HepG2 (cell line): ENCODE results near the gene RPS2. TPM values are rescaled to one million over a fixed set of nuclear protein-coding genes. Genes with fewer than 3 reads are reported as not detected.
A peak's percentile ranks its signal among the peaks of the same experiment; 100 is the strongest.

Experiments
- AHDC1 ChIP-seq: sonication (generic); formaldehyde crosslinking; IDR thresholded peaks from 2 replicates; pipeline ENCODE4 v1.5.1; 2020; ENCODE audit warnings: mild to moderate bottlenecking, missing genetic modification reagents, borderline replicate concordance
- HNF1B ChIP-seq: sonication (generic); formaldehyde crosslinking; IDR thresholded peaks from 2 replicates; pipeline ENCODE4 v1.5.1; 2020; ENCODE audit warnings: mild to moderate bottlenecking, moderate library complexity, missing genetic modification reagents
- MXI1 ChIP-seq: IDR thresholded peaks from 3 replicates; pipeline ENCODE4 v1.6.1; 2012; ENCODE audit warnings: low read depth, low read length, inconsistent platforms, borderline replicate concordance
- NFRKB ChIP-seq: fragments of 450-650 bp; IDR thresholded peaks from 2 replicates; pipeline ENCODE4 v1.6.1; 2017
- NR3C1 ChIP-seq: sonication (generic); formaldehyde crosslinking; IDR thresholded peaks from 2 replicates; pipeline ENCODE4 v1.4.0; 2020; ENCODE audit warnings: missing genetic modification reagents
- PHF8 ChIP-seq: sonication (generic); formaldehyde crosslinking; IDR thresholded peaks from 2 replicates; pipeline ENCODE4 v1.5.0; 2020; ENCODE audit warnings: missing genetic modification reagents
- RFXANK ChIP-seq: IDR thresholded peaks from 2 replicates; pipeline ENCODE4 v1.6.1; 2016
- SMAD9 ChIP-seq: sonication (generic); formaldehyde crosslinking; IDR thresholded peaks from 2 replicates; pipeline ENCODE4 v1.5.1; 2020; ENCODE audit warnings: mild to moderate bottlenecking, missing genetic modification reagents
- TMF1 ChIP-seq: sonication (generic); formaldehyde crosslinking; IDR thresholded peaks from 2 replicates; pipeline ENCODE4 v1.8.1; 2022; ENCODE audit warnings: low read depth, missing genetic modification reagents
- TSC22D2 ChIP-seq: sonication (generic); formaldehyde crosslinking; IDR thresholded peaks from 2 replicates; pipeline ENCODE4 v1.5.1; 2020; ENCODE audit warnings: missing genetic modification reagents, mild to moderate bottlenecking, borderline replicate concordance
- ZBTB3 ChIP-seq: sonication (generic); formaldehyde crosslinking; IDR thresholded peaks from 2 replicates; pipeline ENCODE4 v1.4.0; 2020; ENCODE audit warnings: low read depth, mild to moderate bottlenecking, moderate library complexity, missing genetic modification reagents, borderline replicate concordance
- ZBTB33 ChIP-seq: sonication (generic); formaldehyde crosslinking; IDR thresholded peaks from 2 replicates; pipeline ENCODE4 v1.4.0; 2020; ENCODE audit warnings: missing genetic modification reagents
- ZFP91 ChIP-seq: sonication (generic); formaldehyde crosslinking; IDR thresholded peaks from 2 replicates; pipeline ENCODE4 v1.9.0; 2022; ENCODE audit warnings: missing genetic modification reagents, mild to moderate bottlenecking, borderline replicate concordance
- ZFY ChIP-seq: sonication (generic); formaldehyde crosslinking; IDR thresholded peaks from 2 replicates; pipeline ENCODE4 v1.4.0; 2020; ENCODE audit warnings: missing genetic modification reagents
- ZNF530 ChIP-seq: sonication (generic); formaldehyde crosslinking; IDR thresholded peaks from 2 replicates; pipeline ENCODE4 v1.5.0; 2020; ENCODE audit warnings: low read depth, mild to moderate bottlenecking, missing genetic modification reagents
- ZNF570 ChIP-seq: sonication (generic); formaldehyde crosslinking; IDR thresholded peaks from 2 replicates; pipeline ENCODE4 v1.4.0; 2020; ENCODE audit warnings: mild to moderate bottlenecking, missing genetic modification reagents, borderline replicate concordance
- ZNF839 ChIP-seq: sonication (generic); formaldehyde crosslinking; IDR thresholded peaks from 2 replicates; pipeline ENCODE4 v1.4.0; 2020; ENCODE audit warnings: missing genetic modification reagents, mild to moderate bottlenecking, borderline replicate concordance
- ZNF841 ChIP-seq: sonication (generic); formaldehyde crosslinking; IDR thresholded peaks from 2 replicates; pipeline ENCODE4 v1.8.1; 2023; ENCODE audit warnings: missing genetic modification reagents, borderline replicate concordance
- ZSCAN21 ChIP-seq: sonication (generic); formaldehyde crosslinking; IDR thresholded peaks from 2 replicates; pipeline ENCODE4 v1.8.0; 2022; ENCODE audit warnings: mild to moderate bottlenecking, missing genetic modification reagents, moderate library complexity, borderline replicate concordance
- ZSCAN31 ChIP-seq: sonication (generic); formaldehyde crosslinking; IDR thresholded peaks from 2 replicates; pipeline ENCODE4 v1.5.0; 2020; ENCODE audit warnings: low read depth, mild to moderate bottlenecking, missing genetic modification reagents
- polyA plus RNA-seq, 8 experiments: library from polyadenylated mRNA; depleted of rRNA in 3 of 8; stranded (reverse) in 7 of 8; unstranded in 1 of 8; fragments of >200 nt; fragmentation: Illumina TruSeq in 4 of 8; extraction: Trizol in 4 of 8; gene quantifications; 2 replicates each; pipeline versions ENCODE4 v1.2.1 to v1.2.3, GENCODE V29; 2011 to 2016; ENCODE audit warnings: low read depth in 4 of 8, missing spikeins in 1 of 8, mixed read lengths in 1 of 8; ENCODE audit not compliant: insufficient read depth in 1 of 8
- total RNA-seq, 5 experiments: library from RNA; depleted of rRNA; stranded (reverse); fragments of >200 nt; fragmentation: Illumina TruSeq; extraction: Trizol; gene quantifications; 2 replicates each; pipeline ENCODE4 v1.2.3, GENCODE V29; 2016; ENCODE audit warnings: low read depth in 1 of 5

The RPS2 gene
- total and polyA plus RNA-seq, 2 of the 13 experiments (the other 11 are each of a cell fraction or from before 2014, with no cell fraction given), result 1,908 to 4,514 TPM

DNA sequence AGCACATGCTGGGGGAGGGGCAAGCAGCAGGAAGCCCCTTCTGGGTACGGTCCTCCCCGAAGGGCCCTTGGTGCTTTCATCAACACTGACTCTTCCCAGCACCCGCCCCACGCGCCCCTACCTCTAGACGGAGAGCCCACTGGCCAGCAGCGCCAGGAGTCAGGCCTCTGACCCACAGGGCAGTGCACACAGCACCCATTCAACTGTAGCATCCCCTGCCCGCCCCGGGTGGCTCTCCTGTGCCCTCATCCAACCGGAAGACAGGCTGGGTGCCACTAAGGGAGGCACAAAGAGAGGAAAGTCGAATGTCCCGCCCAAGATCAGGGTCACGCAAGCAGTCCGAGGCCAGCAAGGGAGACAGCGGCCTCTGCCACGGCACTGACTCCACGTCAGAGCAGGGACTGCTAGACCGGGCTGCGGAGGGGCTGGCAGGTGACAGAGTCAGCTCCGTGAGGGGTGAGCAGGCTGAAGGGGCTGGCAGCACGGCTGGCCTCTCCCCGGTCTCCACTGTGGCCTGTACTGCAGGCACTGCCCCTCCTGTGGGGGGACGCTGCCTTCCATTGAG is 31.4 kb downstream of the RPS2 start (continued):
- TF ChIP-seq HNF1B (CRISPR knock-in tag) (no peak), PHF8 (CRISPR knock-in tag) (no peak), ZBTB3 (CRISPR knock-in tag) (no peak), MXI1 (no peak), ZNF570 (CRISPR knock-in tag) (no peak), ZNF530 (no peak), ZNF841 (no peak), AHDC1 (CRISPR knock-in tag) (no peak), ZFP91 (CRISPR knock-in tag) (no peak), SMAD9 (no peak), ZFY (0 out of 2 replicates have a peak, but pooled peaks have one; percentile 26), NFRKB (no peak), ZNF839 (CRISPR knock-in tag) (no peak), ZSCAN21 (CRISPR knock-in tag) (no peak), TMF1 (CRISPR knock-in tag) (no peak), RFXANK (CRISPR knock-in tag) (no peak), TSC22D2 (CRISPR knock-in tag) (no peak), NR3C1 (CRISPR knock-in tag) (no peak), ZSCAN31 (no peak), ZBTB33 (CRISPR knock-in tag) (no peak)
